Measurements from ENCODE around the gene PET100. TPM values are rescaled to one million over a fixed set of nuclear protein-coding genes. Genes with fewer than 3 reads are reported as not detected.
A peak's percentile ranks its signal among the peaks of the same experiment; 100 is the strongest.

The PET100 gene
- total RNA-seq, 1 experiment from 2014 or later, result 129 TPM

- H3K4me1 ChIP-seq (ENCODE audit: insufficient read depth, low read length, poor library complexity, severe bottlenecking), result peaks cover 20% of the 10 kb centered on the region
- no peak for DNase-seq (ENCODE audit: low spot score)
- no peak overlapping the region for H3K4me3 ChIP-seq (ENCODE audit: low read depth, low read length, poor library complexity, severe bottlenecking)
- TF ChIP-seq EZH2 (IDR thresholded peaks at IDR 0.05; ENCODE audit: borderline replicate concordance, low read depth, low read length, poor library complexity, severe bottlenecking) (no peak), CTCF (conservative IDR thresholded peaks at IDR 0.05; ENCODE audit: low read depth, low read length) (no peak)
- intact Hi-C loops (cut with micrococcal nuclease; ENCODE audit: unreplicated experiment), result no loop called here
- no TSS peak for BruUV-seq (replicated peaks)
- no peaks in the 10 kb centered on the region for H3K9me3 ChIP-seq (ENCODE audit: low read depth, low read length, poor library complexity, severe bottlenecking)
- H3K27me3 ChIP-seq (replicated peaks; ENCODE audit: insufficient read depth, low read depth, low read length, poor library complexity), result no peaks in the 10 kb centered on the region
- ChIA-PET POLR2A (ENCODE audit: low non-redundant PET) (no interaction called here), CTCF (no interaction called here)
- H3K27ac ChIP-seq (ENCODE audit: low read depth, low read length, poor library complexity, severe bottlenecking), result no peak overlapping the region
- H3K36me3 ChIP-seq (ENCODE audit: insufficient read depth, low read length, poor library complexity, severe bottlenecking), result no peaks in the 10 kb centered on the region
Observed at GRCh38 chr19:7632340-7633203, 3.0 kb downstream of the PET100 start.

- DNase-seq (ENCODE audit: low spot score), result no peak
- no TSS peak for BruUV-seq (replicated peaks)
- TF ChIP-seq CTCF (conservative IDR thresholded peaks at IDR 0.05; ENCODE audit: low read depth, low read length), result no peak
- no peak for TF ChIP-seq EZH2 (IDR thresholded peaks at IDR 0.05; ENCODE audit: borderline replicate concordance, low read depth, low read length, poor library complexity, severe bottlenecking)
- Histone ChIP-seq H3K36me3 (ENCODE audit: insufficient read depth, low read length, poor library complexity, severe bottlenecking) (no peaks in the 10 kb centered on the region), H3K4me1 (ENCODE audit: insufficient read depth, low read length, poor library complexity, severe bottlenecking) (peaks cover 16% of the 10 kb centered on the region), H3K4me3 (ENCODE audit: low read depth, low read length, poor library complexity, severe bottlenecking) (no peak within 1 kb of the TSS), H3K27me3 (replicated peaks; ENCODE audit: insufficient read depth, low read depth, low read length, poor library complexity) (no peaks in the 10 kb centered on the region), H3K27ac (ENCODE audit: low read depth, low read length, poor library complexity, severe bottlenecking) (no peak within 1 kb of the TSS), H3K9me3 (ENCODE audit: low read depth, low read length, poor library complexity, severe bottlenecking) (no peaks in the 10 kb centered on the region)
- POLR2A ChIA-PET (ENCODE audit: low non-redundant PET), result no interaction called here
- intact Hi-C loops (cut with micrococcal nuclease; ENCODE audit: unreplicated experiment), result no loop called here
- CTCF ChIA-PET, result no interaction called here
Observed at GRCh38 chr19:7633698-7634097, 4.1 kb downstream of the PET100 start, which contains the start of gene PCP2. Gene PCP2, minus strand, starts transcription at chr19:7633719. Its CDS starts 262 bp downstream, at chr19:7633457.

- BruUV-seq (replicated peaks), result no TSS peak
- peaks cover 10% of the 10 kb centered on the region for H3K4me1 ChIP-seq (ENCODE audit: insufficient read depth, low read length, poor library complexity, severe bottlenecking)
- DNase-seq (ENCODE audit: low spot score), result no peak
- H3K4me3 ChIP-seq (ENCODE audit: low read depth, low read length, poor library complexity, severe bottlenecking), result peak overlapping the region; percentile 79
- no peak for TF ChIP-seq CTCF (conservative IDR thresholded peaks at IDR 0.05; ENCODE audit: low read depth, low read length)
- TF ChIP-seq EZH2 (IDR thresholded peaks at IDR 0.05; ENCODE audit: borderline replicate concordance, low read depth, low read length, poor library complexity, severe bottlenecking), result no peak
- ChIA-PET CTCF (no interaction called here), POLR2A (ENCODE audit: low non-redundant PET) (no interaction called here)
- H3K9me3 ChIP-seq (ENCODE audit: low read depth, low read length, poor library complexity, severe bottlenecking), result no peaks in the 10 kb centered on the region
- no peaks in the 10 kb centered on the region for H3K36me3 ChIP-seq (ENCODE audit: insufficient read depth, low read length, poor library complexity, severe bottlenecking)
- H3K27ac ChIP-seq (ENCODE audit: low read depth, low read length, poor library complexity, severe bottlenecking), result no peak overlapping the region
- no peaks in the 10 kb centered on the region for H3K27me3 ChIP-seq (replicated peaks; ENCODE audit: insufficient read depth, low read depth, low read length, poor library complexity)
- intact Hi-C loops (cut with micrococcal nuclease; ENCODE audit: unreplicated experiment), result no loop called here
Observed at GRCh38 chr19:7635670-7636069, 6.1 kb downstream of the PET100 start.
